Pancreas (tissue), 10 donors: Measurements from ENCODE around the gene THRA. TPM values are rescaled to one million over a fixed set of nuclear protein-coding genes. Genes with fewer than 3 reads are reported as not detected.

Experiments used
- ATAC-seq, 4 donors: fragments of 200-7000 bp; cut with Tn5 transposase; one replicate each; pipeline versions ENCODE4 v1.8.0 to v1.9.1; 2020; ENCODE audit warnings: mild to moderate bottlenecking in 4 of 4, moderate library complexity in 4 of 4
- DNase-seq, 6 donors: peaks; one replicate each; pipeline ENCODE4 v3.0.0-alpha.2; 2020
- FAIRE-seq: peaks from 2 replicates; lab custom pipeline; 2012; peaks lifted over from hg19 to GRCh38; lab: Jason Lieb, UNC
- H3K27ac ChIP-seq, 4 donors: fragments of 200-600 bp; sonication (generic); 1 replicate in 3 of 4; 2 replicates in 1 of 4; pipeline versions ENCODE4 v1.5.0 to v1.8.0; 2020
- H3K27me3 ChIP-seq, 4 donors: fragments of 200-600 bp; one replicate each; pipeline ENCODE4 v1.8.0; 2021
- H3K36me3 ChIP-seq, 3 donors: fragments of 200-600 bp; sonication (generic) in 1 of 3; one replicate each; pipeline versions ENCODE4 v1.5.0 to v1.8.0; 2020 to 2021
- H3K4me1 ChIP-seq, 3 donors: fragments of 200-600 bp; one replicate each; pipeline ENCODE4 v1.8.0; 2021
- H3K4me3 ChIP-seq, 4 donors: fragments of 200-600 bp; sonication (generic) in 2 of 4; one replicate each; pipeline versions ENCODE4 v1.5.0 to v1.8.0; 2020 to 2021
- H3K9me3 ChIP-seq, 4 donors: fragments of 200-600 bp; one replicate each; pipeline ENCODE4 v1.8.0; 2021
- CTCF ChIP-seq, 4 donors: fragments of 200-600 bp; sonication (generic) in 3 of 4; IDR thresholded peaks; one replicate each; pipeline versions ENCODE4 v1.5.0 to v1.8.0; 2021; ENCODE audit warnings: antibody characterized with exemption in 4 of 4
- WGBS, 2 donors: extraction: QIAGEN DNeasy Blood & Tissue Kit; methylation state at CpG; one replicate each; pipeline ENCODE4 v1.1.7; 2013; 5-methylcytosine and 5-hydroxymethylcytosine counted together
- intact Hi-C, 3 donors: fragments of 100-400 bp; cut with DNase I; formaldehyde crosslinking; loops; one replicate each; pipeline versions ENCODE4 v1.11.1 to v1.14.2; 2022
- polyA plus RNA-seq, 2 donors: library from polyadenylated mRNA; stranded (reverse); fragments of 200-250 nt; gene quantifications; one replicate each; pipeline ENCODE4 v1.2.3, GENCODE V29; 2013
- total RNA-seq, 6 donors: library from RNA; stranded (reverse); fragmentation: NEBNext Ultra II Directional in 4 of 6; extraction: Animal tissue kit (Norgen Biotek cat#: 25700) in 4 of 6; gene quantifications; one replicate each; pipeline versions ENCODE4 v1.2.1 to v1.2.4, GENCODE V29; 2021 to 2023
- donor health status: healthy with polysubstance abuse.
- donor health status: DM: no; HTN: no; CAD: no; lungs with moderate emphysema.
- donor health status: DM: no; HTN: no; CAD: no.
- donor health status: control.
- donor health status: control.
- donor health status: Bipolar disorder and iron deficiency.
- donor health status: DM: yes; HTN: yes; CAD: no.
- donor health status: DM: no; HTN: no; CAD: no.
- donor health status: DM: no; HTN: no; CAD: no.
- donor health status: DM: yes; HTN: yes; CAD: no.

Gene THRA
- total and polyA plus RNA-seq, 8 donors, result 13.8 to 35.7 (median 22.6) TPM

GRCh38 chr17:40058865-40059264 is 3.9 kb upstream of the THRA start:
- no peak for DNase-seq

GRCh38 chr17:40059729-40060475 is 2.9 kb upstream of the THRA start:
- Histone ChIP-seq H3K4me3 (no peak overlapping the region), H3K9me3 (no peaks in the 10 kb centered on the region), H3K27ac (no peak overlapping the region), H3K27me3 (no peaks in the 10 kb centered on the region), H3K36me3 (no peaks in the 10 kb centered on the region), H3K4me1 (peaks cover 0 to 15% (median 9%) of the 10 kb centered on the region in 3 donors)
- ATAC-seq, result no peak
- no peak for TF ChIP-seq CTCF (IDR thresholded peaks at IDR 0.05)
- intact Hi-C loops, result loop anchor here in 1 of 3 donors (10.0 kb wide), 1 partner anchor 65 kb away; the partner anchor contains the start of gene MSL1
- DNase-seq, result peak in 1 of 6 donors; percentile 20
- 61 to 82% methylated on average over 8 of the region's 8 CpGs for WGBS, 2 donors
- no peak for FAIRE-seq

More at GRCh38 chr17:40058865-40059264, 3.9 kb upstream of the THRA start:
- no peak overlapping the region for H3K27ac ChIP-seq
- TF ChIP-seq CTCF (IDR thresholded peaks at IDR 0.05), result no peak
- no peaks in the 10 kb centered on the region for H3K9me3 ChIP-seq
- intact Hi-C loops, result no loop called here
- FAIRE-seq, result no peak
- H3K36me3 ChIP-seq, result no peaks in the 10 kb centered on the region
- H3K27me3 ChIP-seq, result no peaks in the 10 kb centered on the region
- no peak overlapping the region for H3K4me3 ChIP-seq
- ATAC-seq, result no peak
- WGBS, 2 donors, result 89 to 94% methylated on average over 1 of the region's 1 CpG
- peaks cover 0 to 4% (median under 1%) of the 10 kb centered on the region in 3 donors for H3K4me1 ChIP-seq

- 73 to 78% methylated on average over 11 of the region's 11 CpGs for WGBS, 2 donors
Observed at GRCh38 chr17:40060887-40061608, 1.7 kb upstream of the THRA start.

GRCh38 chr17:40061609-40062038 is 1.1 kb upstream of the THRA start:
- Histone ChIP-seq H3K27ac (no peak overlapping the region), H3K4me3 (no peak overlapping the region), H3K36me3 (no peaks in the 10 kb centered on the region), H3K27me3 (no peaks in the 10 kb centered on the region), H3K9me3 (no peaks in the 10 kb centered on the region), H3K4me1 (peaks cover 5 to 24% (median 23%) of the 10 kb centered on the region in 3 donors)
- no peak for TF ChIP-seq CTCF (IDR thresholded peaks at IDR 0.05)
- DNase-seq (no peak), FAIRE-seq (no peak), ATAC-seq (no peak)
- whole genome bisulfite sequencing, 2 donors, result 35 to 54% methylated on average over 10 of the region's 10 CpGs
- intact Hi-C loops, result loop anchor here in 1 of 3 donors (10.0 kb wide), 1 partner anchor 63 kb away; the partner anchor contains the start of gene MSL1

More at GRCh38 chr17:40060887-40061608, 1.7 kb upstream of the THRA start:
- Histone ChIP-seq H3K9me3 (no peaks in the 10 kb centered on the region), H3K27ac (no peak overlapping the region), H3K27me3 (no peaks in the 10 kb centered on the region), H3K36me3 (no peaks in the 10 kb centered on the region), H3K4me3 (no peak overlapping the region), H3K4me1 (peaks cover 5 to 24% (median 20%) of the 10 kb centered on the region in 3 donors)
- no peak for TF ChIP-seq CTCF (IDR thresholded peaks at IDR 0.05)
- intact Hi-C loops, result loop anchor here in 1 of 3 donors (10.0 kb wide), 1 partner anchor 64 kb away; the partner anchor contains the start of gene MSL1
- DNase-seq (peak in 1 of 6 donors; percentile 56), FAIRE-seq (no peak), ATAC-seq (no peak)
